CD4-positive, alpha-beta T cell treated with Interleukin-10 for 1 hour (primary cell): ENCODE measurements around the gene ATXN1.

Experiments used
- DNase-seq: peaks from one replicate; pipeline ENCODE4 v3.0.0-alpha.2; 2020

The ATXN1 gene

GRCh38 chr6:16490616-16491015, 270.6 kb downstream of the ATXN1 start:
- no peak for DNase-seq

GRCh38 chr6:16488813-16489212, 272.4 kb downstream of the ATXN1 start:
- no peak for DNase-seq

- peak; percentile 49 for DNase-seq
Measured at GRCh38 chr6:16487996-16488674, 273.1 kb downstream of the ATXN1 start.

- peak; percentile 60 for DNase-seq
Measured at GRCh38 chr6:16486661-16487060, 274.6 kb downstream of the ATXN1 start.

GRCh38 chr6:16483315-16483875, 277.9 kb downstream of the ATXN1 start:
- peak; percentile 74 for DNase-seq

- no peak for DNase-seq
Measured at GRCh38 chr6:16482702-16483314, 278.5 kb downstream of the ATXN1 start.

- DNase-seq = peak; percentile 87
Measured at GRCh38 chr6:16481697-16482399, 279.4 kb downstream of the ATXN1 start.

GRCh38 chr6:16480763-16481560, 280.3 kb downstream of the ATXN1 start:
- DNase-seq = peak; percentile 50

- no peak for DNase-seq
Measured at GRCh38 chr6:16477367-16478149, 283.7 kb downstream of the ATXN1 start.

- DNase-seq = no peak
Measured at GRCh38 chr6:16476861-16477260, 284.4 kb downstream of the ATXN1 start.

- DNase-seq = no peak
Measured at GRCh38 chr6:16475494-16475781, 285.8 kb downstream of the ATXN1 start.

- peak; percentile 59 for DNase-seq
Measured at GRCh38 chr6:16474772-16475493, 286.3 kb downstream of the ATXN1 start.

- peak; percentile 63 for DNase-seq
Measured at GRCh38 chr6:16473908-16474771, 287.1 kb downstream of the ATXN1 start.

- DNase-seq = no peak
Measured at GRCh38 chr6:16473184-16473907, 287.9 kb downstream of the ATXN1 start.

- DNase-seq = no peak
Measured at GRCh38 chr6:16472349-16473069, 288.8 kb downstream of the ATXN1 start.

- no peak for DNase-seq
Measured at GRCh38 chr6:16471910-16472297, 289.4 kb downstream of the ATXN1 start.

- DNase-seq = no peak
Measured at GRCh38 chr6:16471222-16471909, 289.9 kb downstream of the ATXN1 start.

GRCh38 chr6:16470502-16471221, 290.6 kb downstream of the ATXN1 start:
- no peak for DNase-seq
